ENCODE results near the gene AFAP1.

The AFAP1 gene

GRCh38 chr4:7709431-7709830 is 230.2 kb downstream of the AFAP1 start:
- no peak for TF ChIP-seq CTCF (IDR thresholded peaks at IDR 0.05; ENCODE audit: control insufficient read depth, extremely low read depth, insufficient read depth)
- H3K4me3 ChIP-seq (ENCODE audit: low read depth, low read length), result no peak overlapping the region
- no peak for DNase-seq (ENCODE audit: low read depth)

- no peak overlapping the region for H3K4me3 ChIP-seq (ENCODE audit: low read depth, low read length)
- no peak for TF ChIP-seq CTCF (IDR thresholded peaks at IDR 0.05; ENCODE audit: control insufficient read depth, extremely low read depth, insufficient read depth)
- no peak for DNase-seq (ENCODE audit: low read depth)
Measured at GRCh38 chr4:7708981-7709380, 230.7 kb downstream of the AFAP1 start.

Data from LNCaP clone FGC (cell line).